Calu3 (cell line): Measurements from ENCODE around the gene KRTAP16-1. TPM values are rescaled to one million over a fixed set of nuclear protein-coding genes. Genes with fewer than 3 reads are reported as not detected.
"Not testable (repeated sequence)": the region's sequence is repeated elsewhere in the genome, so short reads cannot be mapped to it uniquely, and the experiment has no call there.

ENCODE experiments used
- BruUV-seq: library from RNA; stranded (reverse); fragments of 400-500 nt; replicated peaks from 2 replicates; lab custom pipeline; 2021; lab: Mats Ljungman, UMichigan
- CTCF ChIA-PET: fragments of 300-600 bp; sonication (Branson Sonifier 250); formaldehyde crosslinking; loops from one replicate; lab custom pipeline; 2022; ENCODE audit warnings: antibody characterized with exemption; lab: Charles Lee
- DNase-seq: peaks from one replicate; pipeline ENCODE4 v3.0.0; 2022
- H3K27ac Mint-ChIP-seq: one replicate; pipeline ENCODE4 v1.8.0; 2022; ENCODE audit warnings: mixed read lengths; ENCODE audit not compliant: unreplicated experiment
- H3K27me3 Mint-ChIP-seq: one replicate; pipeline ENCODE4 v1.8.0; 2022; ENCODE audit warnings: mixed read lengths; ENCODE audit not compliant: unreplicated experiment
- H3K36me3 Mint-ChIP-seq: one replicate; pipeline ENCODE4 v1.8.0; 2022; ENCODE audit warnings: mild to moderate bottlenecking, moderate library complexity, mixed read lengths; ENCODE audit not compliant: insufficient read depth, unreplicated experiment
- H3K4me1 Mint-ChIP-seq: one replicate; pipeline ENCODE4 v1.8.0; 2022; ENCODE audit warnings: mild to moderate bottlenecking, low read depth, mixed read lengths; ENCODE audit not compliant: unreplicated experiment
- H3K4me3 Mint-ChIP-seq: one replicate; pipeline ENCODE4 v1.8.0; 2022; ENCODE audit warnings: mild to moderate bottlenecking, low read depth, moderate library complexity, mixed read lengths; ENCODE audit not compliant: unreplicated experiment
- H3K9me3 Mint-ChIP-seq: one replicate; pipeline ENCODE4 v1.8.0; 2022; ENCODE audit warnings: low read depth, mixed read lengths; ENCODE audit not compliant: unreplicated experiment
- intact Hi-C: fragments of 100-400 bp; cut with micrococcal nuclease; formaldehyde crosslinking; loops from one replicate; pipeline ENCODE4 v1.10.0; 2022; ENCODE audit not compliant: unreplicated experiment
- total RNA-seq: library from RNA; stranded (reverse); gene quantifications from 2 replicates; pipeline ENCODE4 v1.2.3, GENCODE V29; 2022
- TF ChIP-seq, protein P1 (sequence below): fragments of 200-600 bp; IDR thresholded peaks from one replicate; pipeline ENCODE4 v1.8.0; 2022; ENCODE audit warnings: antibody characterized with exemption; ENCODE audit not compliant: unreplicated experiment

Gene KRTAP16-1
- total RNA-seq, 1 experiment from 2014 or later, result not detected

DNA sequence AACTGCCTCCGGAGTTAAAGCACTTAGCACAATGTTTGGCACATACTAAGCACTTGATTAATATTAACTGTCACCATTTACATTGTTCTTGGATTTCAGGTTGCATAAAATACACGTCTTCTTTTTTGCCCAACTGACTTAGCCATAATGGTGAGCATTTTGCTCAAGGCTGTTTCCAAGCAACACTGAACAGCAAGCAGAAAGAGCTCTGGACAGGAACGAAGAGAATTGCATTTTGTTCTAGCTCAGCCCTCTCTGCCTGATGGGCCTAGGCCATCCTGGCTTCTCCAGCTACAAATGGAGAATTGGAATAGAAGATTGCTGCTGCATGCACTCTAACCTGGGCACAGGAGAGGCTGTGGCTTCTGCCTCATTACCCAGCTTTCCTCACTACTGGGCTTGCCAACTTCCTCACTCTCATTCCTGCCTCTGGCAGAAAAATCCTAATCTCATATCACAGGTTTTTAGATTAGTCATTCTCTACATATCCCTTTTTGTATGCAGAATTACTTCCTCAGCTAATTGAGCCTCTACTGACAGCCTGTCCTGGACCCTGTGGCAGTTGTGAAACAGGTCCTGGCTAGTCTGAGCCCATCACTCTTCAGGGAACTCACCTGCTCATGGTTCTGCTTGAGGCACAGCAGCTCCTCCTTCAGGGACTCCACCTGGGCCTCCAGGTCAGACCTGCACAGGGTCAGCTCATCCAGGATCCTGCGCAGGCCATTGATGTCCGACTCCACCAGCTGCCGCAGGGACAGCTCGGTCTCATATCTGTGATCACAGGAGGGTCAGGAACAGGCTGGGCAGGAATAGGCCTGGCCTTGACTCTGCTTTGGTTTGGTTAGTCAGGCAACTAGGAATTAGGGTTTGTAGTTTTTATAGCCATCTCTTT lies 39.0 kb upstream of the KRTAP16-1 start:
- Mint-ChIP-seq H3K4me1 (peaks cover 7% of the 10 kb centered on the region), H3K4me3 (no peak overlapping the region), H3K27ac (no peak overlapping the region), H3K36me3 (no peaks in the 10 kb centered on the region), H3K27me3 (peaks cover 13% of the 10 kb centered on the region), H3K9me3 (peaks cover 6% of the 10 kb centered on the region)
- intact Hi-C loops, result no loop called here
- CTCF ChIA-PET, result interaction anchor here (0.6 to 2.3 kb wide), 5 partner anchors 12 to 216 kb away, joined by 3 to 8 read pairs (median 3); no protein-coding TSS in a partner anchor
- BruUV-seq, result no TSS peak
- TF ChIP-seq, protein P1, sequence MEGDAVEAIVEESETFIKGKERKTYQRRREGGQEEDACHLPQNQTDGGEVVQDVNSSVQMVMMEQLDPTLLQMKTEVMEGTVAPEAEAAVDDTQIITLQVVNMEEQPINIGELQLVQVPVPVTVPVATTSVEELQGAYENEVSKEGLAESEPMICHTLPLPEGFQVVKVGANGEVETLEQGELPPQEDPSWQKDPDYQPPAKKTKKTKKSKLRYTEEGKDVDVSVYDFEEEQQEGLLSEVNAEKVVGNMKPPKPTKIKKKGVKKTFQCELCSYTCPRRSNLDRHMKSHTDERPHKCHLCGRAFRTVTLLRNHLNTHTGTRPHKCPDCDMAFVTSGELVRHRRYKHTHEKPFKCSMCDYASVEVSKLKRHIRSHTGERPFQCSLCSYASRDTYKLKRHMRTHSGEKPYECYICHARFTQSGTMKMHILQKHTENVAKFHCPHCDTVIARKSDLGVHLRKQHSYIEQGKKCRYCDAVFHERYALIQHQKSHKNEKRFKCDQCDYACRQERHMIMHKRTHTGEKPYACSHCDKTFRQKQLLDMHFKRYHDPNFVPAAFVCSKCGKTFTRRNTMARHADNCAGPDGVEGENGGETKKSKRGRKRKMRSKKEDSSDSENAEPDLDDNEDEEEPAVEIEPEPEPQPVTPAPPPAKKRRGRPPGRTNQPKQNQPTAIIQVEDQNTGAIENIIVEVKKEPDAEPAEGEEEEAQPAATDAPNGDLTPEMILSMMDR, result no peak
- no peak for DNase-seq

GRCh38 chr17:41346421-41346820 lies 37.3 kb upstream of the KRTAP16-1 start:
- H3K36me3 Mint-ChIP-seq, DNase-seq, H3K27me3 Mint-ChIP-seq, BruUV-seq, H3K4me3 Mint-ChIP-seq, H3K27ac Mint-ChIP-seq, intact Hi-C loops, H3K9me3 Mint-ChIP-seq: not testable (repeated sequence)
- peaks cover 12% of the 10 kb centered on the region for H3K4me1 Mint-ChIP-seq
- CTCF ChIA-PET, result interaction anchor here (0.6 to 1.1 kb wide), 2 partner anchors 71 to 571 kb away, joined by 4 to 7 read pairs; no protein-coding TSS in a partner anchor

DNA sequence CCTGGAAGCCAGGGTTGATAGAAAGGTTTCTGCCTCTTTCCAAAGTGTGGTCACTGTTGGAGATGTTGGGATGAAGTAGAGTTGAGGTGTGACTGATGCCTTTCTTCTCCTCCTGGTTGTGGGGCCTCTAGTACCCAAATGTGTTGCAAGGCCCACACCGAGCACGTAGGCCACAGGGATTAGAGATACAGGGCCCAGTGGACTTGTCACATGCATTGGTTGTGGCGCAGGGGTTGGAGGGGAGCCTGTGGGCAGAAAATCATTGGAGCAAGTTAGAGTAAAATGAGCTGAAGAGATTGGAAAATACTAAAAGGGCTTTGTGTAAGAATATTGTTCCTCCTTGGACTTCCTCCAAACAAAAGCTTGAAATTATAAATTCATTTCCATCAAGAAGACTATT lies 36.9 kb upstream of the KRTAP16-1 start:
- TF ChIP-seq, protein P1, result no peak
- H3K4me1 Mint-ChIP-seq, result peaks cover 16% of the 10 kb centered on the region
- H3K27ac Mint-ChIP-seq, result no peak overlapping the region
- DNase-seq, result no peak
- no TSS peak for BruUV-seq
- H3K4me3 Mint-ChIP-seq, result no peak overlapping the region
- H3K36me3 Mint-ChIP-seq, result no peaks in the 10 kb centered on the region
- no peaks in the 10 kb centered on the region for H3K27me3 Mint-ChIP-seq
- H3K9me3 Mint-ChIP-seq, result peaks cover 4% of the 10 kb centered on the region
- CTCF ChIA-PET, result no interaction called here
- intact Hi-C loops, result no loop called here

DNA sequence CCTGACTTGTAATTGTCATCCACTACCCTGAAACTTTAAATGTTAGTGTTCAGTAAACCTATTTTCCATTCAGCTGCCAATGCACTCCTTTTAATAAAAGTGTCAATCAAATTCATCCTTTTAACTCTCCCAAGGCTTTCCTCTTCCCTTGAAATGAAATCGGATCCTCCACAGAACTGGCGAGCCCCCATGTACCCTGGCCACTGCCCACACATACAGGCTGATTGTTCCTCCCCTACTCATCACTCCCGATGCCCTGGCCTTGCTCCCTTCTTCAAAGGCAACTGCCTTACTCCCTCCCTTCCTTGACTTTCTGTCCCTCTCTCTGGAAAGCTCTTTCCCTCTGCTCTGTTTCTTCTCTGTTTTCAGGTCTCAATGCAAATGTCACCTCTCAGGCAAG lies 33.9 kb upstream of the KRTAP16-1 start:
- Mint-ChIP-seq H3K27me3 (no peaks in the 10 kb centered on the region), H3K27ac (no peak overlapping the region), H3K4me3 (no peak overlapping the region), H3K4me1 (peaks cover 36% of the 10 kb centered on the region), H3K36me3 (no peaks in the 10 kb centered on the region), H3K9me3 (peaks cover 4% of the 10 kb centered on the region)
- no TSS peak for BruUV-seq
- no peak for DNase-seq
- CTCF ChIA-PET, result interaction anchor here (0.7 kb wide), 1 partner anchor 472 kb away, joined by 3 read pairs; no protein-coding TSS in a partner anchor
- intact Hi-C loops, result no loop called here
- TF ChIP-seq, protein P1, result no peak
